GM21447 (cell line): ENCODE data around the gene NAV2.

Experiments
- ATAC-seq: cut with Tn5 transposase; IDR thresholded peaks from one replicate; pipeline ENCODE4 v1.9.1; 2021; ENCODE audit not compliant: unreplicated experiment

NAV2 gene

GRCh38 chr11:20011307-20011951, 298.8 kb downstream of the NAV2 start:
- no peak for ATAC-seq

- ATAC-seq: no peak
Measured at GRCh38 chr11:20013346-20014066, 300.9 kb downstream of the NAV2 start.

- ATAC-seq: no peak
Measured at GRCh38 chr11:20014067-20014402, 301.4 kb downstream of the NAV2 start.

DNA sequence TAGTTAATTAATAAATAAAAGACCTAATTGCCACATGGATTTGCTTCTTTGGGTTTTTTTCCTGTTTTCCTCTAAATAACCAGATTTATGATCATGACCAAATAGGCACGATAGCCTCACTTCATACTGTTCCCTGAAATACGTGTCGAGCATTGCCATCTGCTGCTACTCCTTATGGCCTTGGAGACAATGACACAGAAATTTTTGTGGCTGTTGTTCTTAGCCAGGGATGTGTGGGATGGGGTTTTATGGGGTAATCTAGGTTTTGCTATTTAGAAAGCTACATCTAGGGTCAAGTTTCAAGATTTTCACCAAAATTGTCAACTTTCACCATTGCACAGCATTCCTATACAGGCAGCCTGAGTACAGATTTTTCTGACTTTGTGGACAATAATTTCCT, 302.5 kb downstream of the NAV2 start:
- ATAC-seq: no peak

DNA sequence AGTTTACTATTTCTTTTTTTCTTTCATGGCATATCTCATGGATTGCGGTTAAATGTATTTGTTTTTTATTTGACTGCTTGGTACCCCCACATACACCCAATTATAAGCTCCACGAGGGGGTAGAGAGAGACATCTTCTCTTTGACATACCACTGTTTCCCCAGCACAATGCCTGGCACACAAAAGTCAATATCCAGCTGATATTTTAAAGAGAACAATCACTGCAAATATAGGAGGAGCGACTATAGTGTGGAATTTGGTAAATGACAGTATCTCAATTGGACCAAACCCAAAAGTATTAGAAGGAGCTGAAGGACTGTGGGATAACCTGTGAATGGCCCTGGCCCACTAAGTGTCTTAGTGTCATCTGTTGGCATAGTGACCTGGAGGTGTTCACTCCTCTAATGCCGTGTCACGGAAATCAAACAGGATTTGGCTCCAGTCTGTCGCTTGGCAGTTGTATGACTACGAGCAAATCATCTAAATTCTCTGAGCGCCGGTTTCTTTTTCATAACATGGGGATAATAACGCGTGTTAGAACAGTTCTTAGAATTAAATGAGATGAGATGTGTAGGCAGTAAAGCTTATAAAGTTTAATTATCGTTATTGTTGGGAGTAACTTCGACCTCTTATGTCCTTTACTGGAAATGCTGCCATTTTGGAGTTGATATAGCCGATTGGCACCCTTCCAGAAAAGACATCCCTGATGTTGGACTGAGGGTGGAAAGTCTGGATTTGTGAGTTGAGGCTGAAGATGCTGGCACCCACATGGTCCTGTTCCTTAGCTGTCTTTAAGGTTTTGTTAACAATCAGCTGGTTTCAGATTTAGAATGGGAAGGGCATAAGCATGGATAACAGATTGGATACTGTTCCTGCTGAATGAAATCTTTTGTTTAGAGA, 303.1 kb downstream of the NAV2 start:
- ATAC-seq: no peak

GRCh38 chr11:20016526-20016925, 303.9 kb downstream of the NAV2 start:
- ATAC-seq: no peak

DNA sequence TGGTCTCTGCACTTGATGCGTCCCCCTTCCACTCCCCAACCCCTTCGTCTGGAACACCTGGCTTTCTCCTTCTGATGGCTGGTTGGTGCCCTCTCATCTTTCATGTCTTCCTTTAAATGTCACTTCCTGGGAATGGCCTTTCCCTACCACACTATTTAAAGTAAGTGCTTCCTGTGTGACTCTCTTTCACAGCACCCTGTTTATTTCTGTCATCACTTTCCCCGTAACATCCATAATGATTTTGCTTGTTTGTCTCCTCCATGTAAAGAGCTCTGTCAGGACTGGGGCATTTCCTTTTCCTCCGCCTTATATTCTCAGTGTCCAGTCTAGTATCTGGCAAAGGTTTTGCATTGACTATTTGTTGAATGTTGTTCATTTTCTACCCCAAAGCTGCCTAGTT, 304.7 kb downstream of the NAV2 start:
- no peak for ATAC-seq

DNA sequence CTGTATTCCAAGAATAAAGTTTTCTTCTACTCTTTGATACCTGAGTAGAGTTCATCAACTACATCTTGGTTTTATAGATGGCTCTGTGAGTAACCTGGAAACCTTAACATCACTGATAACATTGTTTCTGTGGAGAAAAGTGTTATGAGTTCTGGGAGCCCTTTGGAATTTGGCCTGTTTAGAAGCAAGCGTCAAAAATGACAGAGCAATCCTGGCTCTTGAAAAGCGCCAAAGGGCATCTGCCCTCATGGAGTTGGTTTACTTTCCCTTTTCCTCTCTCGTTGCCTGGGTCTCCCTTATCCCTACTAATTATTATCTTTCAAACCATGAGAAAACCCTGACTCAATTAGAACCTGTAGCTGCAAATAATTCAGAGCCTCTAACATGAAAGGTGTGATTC, 307.6 kb downstream of the NAV2 start:
- ATAC-seq: no peak

DNA sequence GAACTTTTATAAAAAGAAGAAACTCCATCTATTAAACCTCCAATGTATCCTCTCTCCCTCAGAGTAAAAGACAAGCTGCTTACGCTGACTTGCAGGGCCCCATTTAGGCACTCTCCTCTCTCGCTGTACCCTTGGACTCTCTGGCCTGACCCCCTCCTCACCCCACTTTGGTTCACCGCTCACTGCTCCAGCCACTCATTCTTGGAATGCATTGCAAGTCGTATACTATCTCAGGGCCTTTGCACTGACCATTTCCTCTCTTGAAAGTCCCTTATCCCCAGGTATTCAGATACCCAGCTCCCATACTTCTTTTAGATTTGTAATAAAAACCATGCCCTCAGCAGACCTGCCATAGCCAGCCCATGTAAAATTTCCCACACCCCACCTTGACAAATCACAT, 308.1 kb downstream of the NAV2 start:
- no peak for ATAC-seq

GRCh38 chr11:20021212-20021611, 308.6 kb downstream of the NAV2 start:
- ATAC-seq: no peak

GRCh38 chr11:20021771-20022362, 309.2 kb downstream of the NAV2 start:
- no peak for ATAC-seq

DNA sequence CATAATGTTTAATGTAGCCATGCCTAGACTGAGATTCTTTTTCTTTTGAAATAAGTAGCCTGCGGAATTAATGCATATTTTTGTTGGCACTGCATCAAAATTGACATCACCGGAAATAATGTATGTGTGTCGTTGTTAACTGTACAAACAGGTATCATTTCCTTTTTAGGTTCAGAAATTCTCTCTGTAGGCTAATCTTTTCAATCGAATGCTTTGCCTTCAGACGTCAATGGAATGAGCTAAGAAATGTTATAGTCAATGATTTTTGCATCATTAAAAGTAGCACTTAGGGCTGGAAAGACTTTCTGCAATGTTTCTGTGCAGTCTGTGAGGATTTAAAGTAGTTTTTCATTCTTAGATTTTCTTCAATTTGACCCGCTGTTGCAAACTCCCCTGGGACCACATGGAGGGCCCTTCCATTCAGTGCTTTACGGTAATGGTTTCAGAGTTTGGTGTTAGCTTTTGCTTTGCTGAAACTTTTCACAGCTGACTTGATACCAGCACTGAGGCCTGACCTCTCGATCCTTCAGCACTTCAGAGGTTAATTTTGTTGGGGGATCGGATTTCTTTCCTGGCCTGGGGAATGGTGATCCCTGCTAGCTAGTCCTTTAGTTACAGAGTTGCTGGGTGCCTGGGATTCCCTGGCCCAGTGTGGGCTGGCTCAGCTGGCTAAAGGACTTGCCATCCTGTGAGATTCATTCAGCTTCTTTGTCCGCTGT, 309.9 kb downstream of the NAV2 start:
- ATAC-seq: no peak

- ATAC-seq: no peak
Measured at GRCh38 chr11:20023082-20023426, 310.4 kb downstream of the NAV2 start.

DNA sequence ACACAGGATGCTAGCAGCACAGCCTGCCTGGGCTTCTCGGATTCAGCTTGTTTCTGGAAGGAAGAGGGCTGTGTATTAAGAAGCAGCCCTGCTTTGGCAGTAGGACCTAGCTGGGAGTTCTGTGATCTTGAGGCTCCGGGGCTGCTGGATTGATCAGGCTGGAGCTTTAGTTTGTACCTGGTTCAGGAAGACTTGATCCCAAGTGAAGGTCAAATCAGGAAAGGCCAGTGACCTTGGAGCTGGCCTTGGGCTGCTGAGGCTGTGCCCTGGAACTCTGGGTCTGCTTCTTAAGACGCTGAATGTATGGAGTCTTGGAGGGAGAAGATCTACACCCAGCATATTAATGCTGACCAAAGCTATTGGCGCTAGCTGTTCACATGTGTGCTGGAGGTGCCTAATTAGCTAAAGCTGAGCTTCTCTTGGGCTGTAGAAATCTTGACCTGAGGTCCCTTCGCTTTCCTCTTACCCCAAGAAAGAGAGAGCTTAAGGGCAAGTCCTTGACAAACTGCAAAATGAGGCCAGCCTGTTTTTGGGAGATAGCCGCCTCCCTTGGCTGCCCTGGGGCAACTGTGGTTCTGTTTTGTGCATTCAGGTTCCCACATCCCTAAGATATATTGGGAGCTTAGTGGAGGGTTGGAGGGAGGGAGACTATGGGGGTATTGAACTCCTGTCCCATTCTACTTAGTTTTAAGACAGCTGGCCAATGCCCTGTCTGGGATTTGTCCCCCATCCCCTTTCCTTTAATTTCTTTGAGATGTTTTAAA, 311.7 kb downstream of the NAV2 start:
- no peak for ATAC-seq

- ATAC-seq: no peak
Measured at GRCh38 chr11:20025332-20025840, 312.7 kb downstream of the NAV2 start.

DNA sequence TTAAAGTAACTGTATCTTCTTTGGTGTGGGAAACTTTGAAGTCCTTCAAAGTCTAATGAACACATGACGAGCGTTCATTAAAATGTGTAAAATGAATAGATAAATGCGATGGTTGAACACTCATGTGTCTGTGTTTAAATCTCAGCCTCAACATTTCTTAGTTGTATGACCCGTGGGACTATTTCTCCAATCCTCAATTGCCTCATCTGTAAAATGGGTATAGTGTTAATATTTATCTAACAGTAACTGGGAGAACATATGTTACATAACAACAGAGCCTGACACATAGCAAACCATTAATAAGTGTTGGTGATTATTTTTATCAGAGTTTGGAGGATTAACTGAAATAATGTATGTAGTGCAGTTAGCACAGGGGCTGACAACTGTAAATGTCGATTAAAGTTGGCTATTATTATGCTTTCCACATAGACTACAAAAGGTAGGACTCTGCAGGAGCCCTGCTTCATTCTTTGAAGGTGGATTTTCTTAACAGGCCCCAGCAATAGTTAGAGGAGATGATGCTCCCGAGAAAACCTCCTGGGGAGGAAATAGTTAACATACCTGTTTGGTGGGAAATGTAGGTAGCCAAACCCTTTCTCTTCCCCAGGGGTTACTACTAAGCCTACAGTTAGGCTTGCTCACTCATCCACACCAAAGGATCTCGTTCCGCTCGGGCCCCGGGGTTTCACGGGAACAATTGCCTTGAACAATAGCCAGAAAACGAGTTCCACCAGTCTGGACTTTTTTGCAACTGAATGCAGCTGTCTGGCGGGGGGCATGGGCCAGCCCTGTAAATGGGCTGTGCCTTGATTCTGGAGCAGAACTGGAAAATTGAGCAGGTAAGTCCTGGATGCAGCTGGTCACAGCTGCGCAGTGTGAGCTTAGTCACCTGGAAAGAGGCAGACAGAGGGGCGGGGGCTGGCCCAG, 314.3 kb downstream of the NAV2 start:
- no peak for ATAC-seq

DNA sequence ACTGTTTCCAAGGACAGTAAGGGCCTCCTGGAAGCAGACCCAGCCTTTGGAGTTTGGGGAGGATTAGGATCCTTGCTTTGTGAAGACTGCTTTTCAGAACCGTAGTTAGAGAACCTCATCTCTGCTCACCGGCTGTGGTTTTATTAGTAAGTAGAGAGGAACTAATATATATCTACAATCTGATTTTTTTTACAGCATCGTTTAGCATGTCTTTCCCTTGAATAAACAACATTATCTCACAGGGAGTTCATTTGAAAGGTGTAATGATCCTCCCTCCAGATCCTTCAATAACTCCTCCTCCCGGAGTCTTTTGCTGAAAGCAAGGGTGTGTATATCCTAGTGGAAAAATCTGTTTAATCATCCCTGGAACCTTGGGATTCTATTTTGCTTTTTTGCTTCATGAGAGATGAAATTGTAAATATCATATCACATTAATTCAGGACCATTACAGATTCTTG, 314.9 kb downstream of the NAV2 start:
- no peak for ATAC-seq

DNA sequence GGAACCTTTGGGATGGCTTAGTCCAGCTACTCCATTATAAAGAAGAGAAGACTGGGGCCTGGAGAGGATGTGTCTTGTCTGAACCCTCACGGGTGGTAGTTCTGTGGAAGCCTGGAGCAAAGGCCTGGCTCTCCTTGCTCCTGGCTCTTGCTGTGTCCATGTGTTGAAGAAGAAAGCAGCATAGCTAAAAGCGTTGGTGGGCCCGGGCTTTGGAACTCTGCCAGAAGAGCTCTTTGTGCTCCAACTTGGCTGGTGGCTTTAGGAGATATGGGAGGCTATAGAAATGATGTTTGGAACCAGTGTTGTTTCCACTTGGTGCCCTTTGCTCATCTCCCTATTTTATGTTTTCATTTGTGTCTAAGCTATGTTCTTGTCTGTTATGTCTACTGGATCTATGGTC, 316.6 kb downstream of the NAV2 start:
- ATAC-seq: no peak

- ATAC-seq: no peak
Measured at GRCh38 chr11:20030472-20030871, 317.8 kb downstream of the NAV2 start.
